Neural cell (in vitro differentiated cells): ENCODE results near the gene IFNGR2. TPM values are rescaled to one million over a fixed set of nuclear protein-coding genes. Genes with fewer than 3 reads are reported as not detected.

ENCODE experiments used
- H2AFZ ChIP-seq: fragments of 200-600, 300-800 bp; sonication (generic), shearing (Covaris generic); 2 replicates; pipeline ENCODE4 v1.6.0; 2014; ENCODE audit warnings: low read depth, mild to moderate bottlenecking, antibody characterized with exemption, low read length, moderate library complexity
- H3F3A ChIP-seq: fragments of 200-600 bp; shearing (Covaris generic); 2 replicates; pipeline ENCODE4 v1.6.1; 2016; ENCODE audit warnings: mild to moderate bottlenecking, moderate library complexity, mixed read lengths, antibody characterized with exemption, low read length; ENCODE audit not compliant: insufficient read depth, poor library complexity, severe bottlenecking
- H3K27ac ChIP-seq: fragments of 200-600, 300-800 bp; sonication (generic), shearing (Covaris generic); 2 replicates; pipeline ENCODE4 v1.5.1; 2014; ENCODE audit warnings: mild to moderate bottlenecking, low read length, moderate library complexity
- H3K27me3 ChIP-seq: fragments of 300-800, 200-600 bp; sonication (generic), shearing (Covaris generic); 2 replicates; pipeline ENCODE4 v1.6.0; 2014; ENCODE audit warnings: mild to moderate bottlenecking, low read depth, low read length, moderate library complexity; ENCODE audit not compliant: insufficient read depth
- H3K36me3 ChIP-seq: fragments of 300-800, 200-600 bp; sonication (generic), shearing (Covaris generic); 2 replicates; pipeline ENCODE4 v1.5.1; 2014; ENCODE audit warnings: mild to moderate bottlenecking, antibody characterized with exemption, low read length, moderate library complexity; ENCODE audit not compliant: insufficient read depth
- H3K4me2 ChIP-seq: fragments of 300-800, 200-600 bp; sonication (generic), shearing (Covaris generic); 2 replicates; pipeline ENCODE4 v1.6.0; 2014; ENCODE audit warnings: mild to moderate bottlenecking, low read length
- H3K4me3 ChIP-seq: fragments of 300-800, 200-600 bp; sonication (generic), shearing (Covaris generic); 2 replicates; pipeline ENCODE4 v1.5.1; 2014; ENCODE audit warnings: mild to moderate bottlenecking, low read length, moderate library complexity
- H3K79me2 ChIP-seq: fragments of 200-600 bp; shearing (Covaris generic); replicated peaks from 2 replicates; pipeline ENCODE4 v1.6.0; 2014; ENCODE audit warnings: mild to moderate bottlenecking, low read length, moderate library complexity; ENCODE audit not compliant: insufficient read depth
- H3K9ac ChIP-seq: fragments of 300-800, 200-600 bp; sonication (generic), shearing (Covaris generic); 2 replicates; pipeline ENCODE4 v1.6.1; 2016; ENCODE audit warnings: mild to moderate bottlenecking, low read length, mixed read lengths
- H3K9me2 ChIP-seq: fragments of 200-600 bp; shearing (Covaris generic); 2 replicates; pipeline ENCODE4 v1.6.1; 2016; ENCODE audit warnings: mild to moderate bottlenecking, low read length, mixed read lengths; ENCODE audit not compliant: insufficient read depth
- H3K9me3 ChIP-seq: fragments of 200-600, 300-800 bp; sonication (generic), shearing (Covaris generic); 2 replicates; pipeline ENCODE4 v1.6.1; 2016; ENCODE audit warnings: mild to moderate bottlenecking, mixed run types, low read length, moderate library complexity, mixed read lengths
- H4K20me1 ChIP-seq: fragments of 200-600 bp; shearing (Covaris generic); 2 replicates; pipeline ENCODE4 v1.6.1; 2016; ENCODE audit warnings: mild to moderate bottlenecking, mixed run types; ENCODE audit not compliant: insufficient read depth
- EP300 ChIP-seq: fragments of 450-650 bp; conservative IDR thresholded peaks from 2 replicates; pipeline ENCODE4 v1.6.1; 2014; ENCODE audit warnings: antibody characterized with exemption, mild to moderate bottlenecking, moderate library complexity; ENCODE audit not compliant: poor library complexity, severe bottlenecking
- EZH2 ChIP-seq: fragments of 200-600, 300-800 bp; shearing (Covaris generic), sonication (generic); IDR thresholded peaks from 2 replicates; pipeline ENCODE4 v1.6.1; 2014; ENCODE audit warnings: antibody characterized with exemption, low read length, borderline replicate concordance, mild to moderate bottlenecking; ENCODE audit not compliant: insufficient read depth, poor library complexity, severe bottlenecking
- MXI1 ChIP-seq: fragments of 450-650 bp; conservative IDR thresholded peaks from 2 replicates; pipeline ENCODE4 v1.6.1; 2014; ENCODE audit warnings: antibody characterized with exemption, mild to moderate bottlenecking; ENCODE audit not compliant: poor library complexity, severe bottlenecking
- POLR2AphosphoS5 ChIP-seq: IDR thresholded peaks from 2 replicates; pipeline ENCODE4 v1.6.1; 2012
- RAD21 ChIP-seq: fragments of 450-650 bp; conservative IDR thresholded peaks from 2 replicates; pipeline ENCODE4 v1.6.1; 2014; ENCODE audit warnings: antibody characterized with exemption, mild to moderate bottlenecking, moderate library complexity
- SMC3 ChIP-seq: fragments of 450-650 bp; conservative IDR thresholded peaks from 2 replicates; pipeline ENCODE4 v1.6.1; 2014; ENCODE audit warnings: antibody characterized with exemption, mild to moderate bottlenecking, moderate library complexity; ENCODE audit not compliant: poor library complexity
- TAF1 ChIP-seq: IDR thresholded peaks from 2 replicates; pipeline ENCODE4 v1.6.1; 2012; ENCODE audit warnings: low read depth
- polyA plus RNA-seq: library from polyadenylated mRNA; depleted of rRNA; stranded (reverse); fragments of >200 nt; gene quantifications from 2 replicates; pipeline ENCODE4 v1.2.3, GENCODE V29; 2014
- TF ChIP-seq, protein P1 (sequence below): IDR thresholded peaks from 2 replicates; pipeline ENCODE4 v1.6.1; 2012; ENCODE audit warnings: borderline replicate concordance
- TF ChIP-seq, protein P2 (sequence below): fragments of 450-650 bp; IDR thresholded peaks from 2 replicates; pipeline ENCODE4 v1.5.1; 2014; ENCODE audit warnings: antibody characterized with exemption, mild to moderate bottlenecking, moderate library complexity; ENCODE audit not compliant: poor library complexity, severe bottlenecking

The IFNGR2 gene
- polyA plus RNA-seq, 1 donor from 2014 or later: 57.2 TPM

DNA sequence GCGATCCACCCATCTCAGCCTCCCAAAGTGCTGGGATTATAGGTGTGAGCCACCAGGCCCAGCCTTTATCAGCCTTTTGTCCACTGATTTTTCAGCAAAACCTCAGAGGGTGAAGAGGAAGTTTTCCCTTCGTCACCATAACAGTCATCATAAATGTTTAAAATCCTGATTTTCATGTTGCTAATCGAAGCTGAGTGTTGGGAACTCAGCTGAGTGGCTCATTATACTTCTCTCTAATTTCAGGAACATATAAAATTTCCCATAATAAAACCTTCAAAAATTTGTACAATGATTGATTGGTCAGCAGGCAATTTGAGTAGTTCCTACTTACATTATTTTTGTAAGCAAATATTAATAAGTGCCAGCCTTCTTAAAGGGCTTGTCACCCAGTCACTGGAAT lies 31.8 kb upstream of the IFNGR2 start:
- H3K9ac ChIP-seq: no peak overlapping the region
- TF ChIP-seq, protein P1, sequence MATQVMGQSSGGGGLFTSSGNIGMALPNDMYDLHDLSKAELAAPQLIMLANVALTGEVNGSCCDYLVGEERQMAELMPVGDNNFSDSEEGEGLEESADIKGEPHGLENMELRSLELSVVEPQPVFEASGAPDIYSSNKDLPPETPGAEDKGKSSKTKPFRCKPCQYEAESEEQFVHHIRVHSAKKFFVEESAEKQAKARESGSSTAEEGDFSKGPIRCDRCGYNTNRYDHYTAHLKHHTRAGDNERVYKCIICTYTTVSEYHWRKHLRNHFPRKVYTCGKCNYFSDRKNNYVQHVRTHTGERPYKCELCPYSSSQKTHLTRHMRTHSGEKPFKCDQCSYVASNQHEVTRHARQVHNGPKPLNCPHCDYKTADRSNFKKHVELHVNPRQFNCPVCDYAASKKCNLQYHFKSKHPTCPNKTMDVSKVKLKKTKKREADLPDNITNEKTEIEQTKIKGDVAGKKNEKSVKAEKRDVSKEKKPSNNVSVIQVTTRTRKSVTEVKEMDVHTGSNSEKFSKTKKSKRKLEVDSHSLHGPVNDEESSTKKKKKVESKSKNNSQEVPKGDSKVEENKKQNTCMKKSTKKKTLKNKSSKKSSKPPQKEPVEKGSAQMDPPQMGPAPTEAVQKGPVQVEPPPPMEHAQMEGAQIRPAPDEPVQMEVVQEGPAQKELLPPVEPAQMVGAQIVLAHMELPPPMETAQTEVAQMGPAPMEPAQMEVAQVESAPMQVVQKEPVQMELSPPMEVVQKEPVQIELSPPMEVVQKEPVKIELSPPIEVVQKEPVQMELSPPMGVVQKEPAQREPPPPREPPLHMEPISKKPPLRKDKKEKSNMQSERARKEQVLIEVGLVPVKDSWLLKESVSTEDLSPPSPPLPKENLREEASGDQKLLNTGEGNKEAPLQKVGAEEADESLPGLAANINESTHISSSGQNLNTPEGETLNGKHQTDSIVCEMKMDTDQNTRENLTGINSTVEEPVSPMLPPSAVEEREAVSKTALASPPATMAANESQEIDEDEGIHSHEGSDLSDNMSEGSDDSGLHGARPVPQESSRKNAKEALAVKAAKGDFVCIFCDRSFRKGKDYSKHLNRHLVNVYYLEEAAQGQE: no peak
- TF ChIP-seq, protein P2, sequence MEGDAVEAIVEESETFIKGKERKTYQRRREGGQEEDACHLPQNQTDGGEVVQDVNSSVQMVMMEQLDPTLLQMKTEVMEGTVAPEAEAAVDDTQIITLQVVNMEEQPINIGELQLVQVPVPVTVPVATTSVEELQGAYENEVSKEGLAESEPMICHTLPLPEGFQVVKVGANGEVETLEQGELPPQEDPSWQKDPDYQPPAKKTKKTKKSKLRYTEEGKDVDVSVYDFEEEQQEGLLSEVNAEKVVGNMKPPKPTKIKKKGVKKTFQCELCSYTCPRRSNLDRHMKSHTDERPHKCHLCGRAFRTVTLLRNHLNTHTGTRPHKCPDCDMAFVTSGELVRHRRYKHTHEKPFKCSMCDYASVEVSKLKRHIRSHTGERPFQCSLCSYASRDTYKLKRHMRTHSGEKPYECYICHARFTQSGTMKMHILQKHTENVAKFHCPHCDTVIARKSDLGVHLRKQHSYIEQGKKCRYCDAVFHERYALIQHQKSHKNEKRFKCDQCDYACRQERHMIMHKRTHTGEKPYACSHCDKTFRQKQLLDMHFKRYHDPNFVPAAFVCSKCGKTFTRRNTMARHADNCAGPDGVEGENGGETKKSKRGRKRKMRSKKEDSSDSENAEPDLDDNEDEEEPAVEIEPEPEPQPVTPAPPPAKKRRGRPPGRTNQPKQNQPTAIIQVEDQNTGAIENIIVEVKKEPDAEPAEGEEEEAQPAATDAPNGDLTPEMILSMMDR: no peak
- TF ChIP-seq EZH2 (no peak), RAD21 (no peak), POLR2AphosphoS5 (no peak), EP300 (no peak), TAF1 (no peak), MXI1 (no peak)
- H3K27ac ChIP-seq: no peak overlapping the region

DNA sequence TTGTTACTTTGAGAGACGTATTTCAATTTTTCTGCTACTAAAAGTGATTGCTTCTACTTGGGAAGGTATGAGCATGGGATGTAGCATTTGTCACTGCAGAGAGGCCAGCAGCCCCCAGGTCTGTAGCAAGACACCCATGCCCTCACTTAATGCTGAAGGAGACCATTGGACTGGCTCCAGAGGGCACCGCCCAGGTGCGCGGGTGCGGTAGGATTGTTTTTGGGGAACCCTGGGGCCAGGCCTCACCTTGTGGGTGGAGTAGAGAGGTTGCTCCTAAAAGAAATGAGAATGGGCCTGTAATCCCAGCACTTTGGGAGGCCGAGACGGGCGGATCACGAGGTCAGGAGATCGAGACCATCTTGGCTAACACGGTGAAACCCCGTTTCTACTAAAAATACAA lies 30.6 kb upstream of the IFNGR2 start:
- H3K4me2 ChIP-seq: no peak overlapping the region
- H3K9ac ChIP-seq: no peak overlapping the region
- H3K9me3 ChIP-seq: no peaks in the 10 kb centered on the region
- no peaks in the 10 kb centered on the region for H3K9me2 ChIP-seq
- H3K27me3 ChIP-seq: no peaks in the 10 kb centered on the region
- H3F3A ChIP-seq: no peaks in the 10 kb centered on the region
- H3K4me3 ChIP-seq: no peak overlapping the region
- TF ChIP-seq MXI1: no peak
- TF ChIP-seq POLR2AphosphoS5: no peak
- no peak for TF ChIP-seq SMC3
- TF ChIP-seq RAD21: no peak
- TF ChIP-seq, protein P1: no peak
- TF ChIP-seq, protein P2: no peak
- no peak for TF ChIP-seq EZH2
- no peak for TF ChIP-seq TAF1
- TF ChIP-seq EP300: no peak
- H3K79me2 ChIP-seq: no peaks in the 10 kb centered on the region
- no peak overlapping the region for H3K27ac ChIP-seq
- no peaks in the 10 kb centered on the region for H3K36me3 ChIP-seq
- no peak overlapping the region for H2AFZ ChIP-seq
- no peaks in the 10 kb centered on the region for H4K20me1 ChIP-seq

More for the DNA sequence above, 31.8 kb upstream of the IFNGR2 start:
- Histone ChIP-seq H3F3A (no peaks in the 10 kb centered on the region), H3K4me2 (no peak overlapping the region), H4K20me1 (no peaks in the 10 kb centered on the region), H3K79me2 (no peaks in the 10 kb centered on the region), H3K27me3 (no peaks in the 10 kb centered on the region), H2AFZ (no peak overlapping the region), H3K4me3 (no peak overlapping the region), H3K9me2 (no peaks in the 10 kb centered on the region), H3K36me3 (no peaks in the 10 kb centered on the region), H3K9me3 (no peaks in the 10 kb centered on the region)
